Measurements from ENCODE around the gene BRAP.

DNA sequence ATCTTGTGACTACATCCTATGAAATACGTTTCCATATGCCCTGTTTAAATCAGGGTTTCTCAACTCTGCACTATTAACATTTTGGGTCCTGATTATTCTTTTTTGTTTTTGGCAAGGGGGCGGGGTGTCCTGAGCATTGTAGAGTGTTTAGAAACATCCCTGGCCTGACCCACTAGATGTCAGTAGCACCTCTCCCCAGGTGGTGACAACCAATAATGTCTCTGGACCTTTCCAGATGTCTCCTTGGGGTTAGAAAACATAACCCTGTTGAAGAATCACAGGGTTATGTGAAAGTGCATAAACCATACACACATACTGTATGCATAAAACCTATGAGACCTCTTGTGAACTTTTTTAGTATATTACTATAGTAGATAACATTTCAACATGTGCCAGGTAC, 1.5 kb upstream of the BRAP start:
- TF ChIP-seq FOXP1 (CRISPR knock-in tag; IDR thresholded peaks at IDR 0.05; ENCODE audit: borderline replicate concordance) (no peak), CTCF (IDR thresholded peaks at IDR 0.05) (no peak), HMGA2 (CRISPR knock-in tag; IDR thresholded peaks at IDR 0.05) (no peak), TCF7 (CRISPR knock-in tag; IDR thresholded peaks at IDR 0.05; ENCODE audit: low read depth) (no peak), TEAD4 (CRISPR knock-in tag; IDR thresholded peaks at IDR 0.05) (no peak), CREM (CRISPR knock-in tag; IDR thresholded peaks at IDR 0.05) (no peak)

All from WTC11 (cell line).